GM12891 (cell line): ENCODE measurements around the gene CDCP2.
"Not testable (repeated sequence)": the region's sequence is repeated elsewhere in the genome, so short reads cannot be mapped to it uniquely, and the experiment has no call there.

Experiments used
- DNase-seq: peaks from one replicate; pipeline ENCODE4 v3.0.0; 2011; ENCODE audit warnings: low spot score; ENCODE audit not compliant: insufficient read length
- FAIRE-seq: peaks from 2 replicates; lab custom pipeline; 2011; peaks lifted over from hg19 to GRCh38; lab: Jason Lieb, UNC
- PAX5 ChIP-seq: IDR thresholded peaks from 2 replicates; pipeline ENCODE4 v1.6.1; 2011; ENCODE audit warnings: low read length, moderate library complexity, mild to moderate bottlenecking; ENCODE audit not compliant: insufficient read depth, severe bottlenecking
- POLR2A ChIP-seq: IDR thresholded peaks from 2 replicates; pipeline ENCODE4 v1.6.1; 2011; ENCODE audit warnings: low read depth, low read length, control low read depth
- POLR2AphosphoS5 ChIP-seq: IDR thresholded peaks from 2 replicates; pipeline ENCODE4 v1.6.1; 2011; ENCODE audit warnings: low read depth, low read length, control low read depth
- POU2F2 ChIP-seq: IDR thresholded peaks from 2 replicates; pipeline ENCODE4 v1.6.1; 2011; ENCODE audit warnings: low read depth, mild to moderate bottlenecking, control low read depth, low read length, moderate library complexity
- SPI1 ChIP-seq: IDR thresholded peaks from 2 replicates; pipeline ENCODE4 v1.6.1; 2011; ENCODE audit warnings: low read depth, low read length, control low read depth
- TAF1 ChIP-seq: IDR thresholded peaks from 2 replicates; pipeline ENCODE4 v1.6.1; 2011; ENCODE audit warnings: low read depth, low read length, control low read depth

CDCP2 gene

GRCh38 chr1:54105736-54106269 is 47.0 kb downstream of the CDCP2 start:
- TF ChIP-seq POLR2AphosphoS5 (no peak), POU2F2 (no peak), POLR2A (no peak), PAX5 (no peak), SPI1 (no peak), TAF1 (no peak)
- FAIRE-seq, result no peak
- DNase-seq, result no peak

- TF ChIP-seq SPI1, result no peak
- no peak for TF ChIP-seq POLR2A
- TF ChIP-seq TAF1, result no peak
- no peak for TF ChIP-seq PAX5
- no peak for TF ChIP-seq POU2F2
- TF ChIP-seq POLR2AphosphoS5, result no peak
- FAIRE-seq (no peak), DNase-seq (no peak)
Observed at GRCh38 chr1:54105080-54105479, 47.7 kb downstream of the CDCP2 start.

- FAIRE-seq, DNase-seq: not testable (repeated sequence)
Observed at GRCh38 chr1:54104613-54105012, 48.2 kb downstream of the CDCP2 start.

GRCh38 chr1:54103414-54103813 is 49.4 kb downstream of the CDCP2 start:
- no peak for DNase-seq
- no peak for FAIRE-seq
- TF ChIP-seq SPI1 (no peak), PAX5 (no peak), POLR2A (no peak), POU2F2 (no peak), TAF1 (no peak)

- TF ChIP-seq TAF1 (no peak), POLR2AphosphoS5 (no peak), POLR2A (no peak), SPI1 (no peak), PAX5 (no peak), POU2F2 (no peak)
- no peak for DNase-seq
- FAIRE-seq, result no peak
Observed at GRCh38 chr1:54100500-54100899, 52.3 kb downstream of the CDCP2 start.

GRCh38 chr1:54099061-54099610 is 53.7 kb downstream of the CDCP2 start:
- TF ChIP-seq TAF1, result no peak
- TF ChIP-seq PAX5, result no peak
- TF ChIP-seq POLR2A, result no peak
- no peak for TF ChIP-seq SPI1
- TF ChIP-seq POU2F2, result no peak
- no peak for TF ChIP-seq POLR2AphosphoS5
- FAIRE-seq (no peak), DNase-seq (no peak)

- TF ChIP-seq POLR2AphosphoS5 (no peak), SPI1 (peak; percentile 62)
- FAIRE-seq (no peak), DNase-seq (no peak)
Observed at GRCh38 chr1:54096877-54097240, 55.9 kb downstream of the CDCP2 start.

- no peak for FAIRE-seq
- DNase-seq, result no peak
- TF ChIP-seq SPI1 (no peak), POLR2AphosphoS5 (no peak)
Observed at GRCh38 chr1:54096227-54096876, 56.4 kb downstream of the CDCP2 start.

GRCh38 chr1:54095546-54096226 is 57.1 kb downstream of the CDCP2 start:
- no peak for FAIRE-seq
- TF ChIP-seq PAX5, result no peak
- no peak for DNase-seq

GRCh38 chr1:54094730-54095105 is 58.1 kb downstream of the CDCP2 start:
- DNase-seq, FAIRE-seq: not testable (repeated sequence)
